ENCODE data around the gene PATE2.

The PATE2 gene

DNA sequence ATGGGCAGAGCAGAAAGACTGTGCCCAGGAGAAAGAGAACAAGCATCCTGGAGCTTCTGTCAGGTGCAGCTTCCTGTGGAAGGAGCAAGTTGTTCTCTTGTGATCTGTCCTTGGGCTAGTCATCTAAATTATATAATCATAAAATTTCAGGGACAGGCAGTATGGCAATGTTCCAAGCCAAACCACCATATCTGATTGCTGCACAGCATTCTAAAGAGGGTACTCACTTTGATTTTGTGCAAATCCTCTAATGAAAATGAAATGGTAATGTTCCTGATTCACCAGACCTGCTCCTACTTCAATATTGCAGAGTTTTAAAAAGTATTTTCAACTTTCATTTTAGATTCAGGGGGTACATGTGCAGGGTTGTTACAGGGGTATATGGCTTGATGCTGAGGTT lies at the start of gene PATE2:
Gene PATE2, minus strand, starts transcription at position 101 of the 400 bp plus-strand sequence. Its CDS starts 55 bp downstream, at position 46.
- no peak for DNase-seq

DNA sequence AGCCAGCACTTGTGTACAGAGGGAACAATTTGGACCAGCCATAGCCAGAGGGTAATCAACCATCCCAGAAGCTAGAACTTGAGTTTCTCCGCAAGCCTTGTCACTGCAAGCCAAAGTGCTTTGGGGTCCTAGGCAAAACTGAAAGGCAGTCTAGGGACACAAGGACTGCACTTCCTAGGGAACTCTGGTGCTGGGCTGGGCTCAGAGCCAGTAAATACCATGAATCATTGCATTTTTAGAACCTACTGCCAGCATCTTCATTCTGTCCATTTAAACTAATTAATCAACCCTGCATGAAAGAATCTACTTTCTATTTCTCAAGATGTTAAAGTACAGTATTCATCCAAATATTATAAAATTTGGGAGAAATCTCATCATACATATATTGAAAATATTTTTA lies 29.3 kb upstream of the PATE2 start:
- DNase-seq: no peak

DNA sequence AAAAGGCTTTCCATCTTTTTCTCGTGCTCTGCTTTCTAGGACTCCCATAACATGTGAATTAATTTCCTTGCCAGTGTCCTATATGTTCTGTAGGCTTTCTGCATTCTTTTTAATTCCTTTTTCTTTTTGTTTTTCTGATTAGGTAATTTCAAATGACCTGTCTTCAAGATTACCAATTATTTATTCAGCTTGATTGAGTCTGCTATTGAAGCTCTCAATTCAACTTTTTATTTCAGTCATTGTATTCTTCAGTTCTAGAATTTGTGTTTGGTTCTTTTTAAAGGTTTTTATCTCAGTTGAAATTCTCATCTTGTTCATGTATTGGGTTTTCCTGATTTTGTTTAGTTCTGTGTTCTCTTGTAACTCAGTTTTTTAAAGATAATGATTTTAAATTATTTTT lies 23.8 kb upstream of the PATE2 start:
- no peak for DNase-seq

DNA sequence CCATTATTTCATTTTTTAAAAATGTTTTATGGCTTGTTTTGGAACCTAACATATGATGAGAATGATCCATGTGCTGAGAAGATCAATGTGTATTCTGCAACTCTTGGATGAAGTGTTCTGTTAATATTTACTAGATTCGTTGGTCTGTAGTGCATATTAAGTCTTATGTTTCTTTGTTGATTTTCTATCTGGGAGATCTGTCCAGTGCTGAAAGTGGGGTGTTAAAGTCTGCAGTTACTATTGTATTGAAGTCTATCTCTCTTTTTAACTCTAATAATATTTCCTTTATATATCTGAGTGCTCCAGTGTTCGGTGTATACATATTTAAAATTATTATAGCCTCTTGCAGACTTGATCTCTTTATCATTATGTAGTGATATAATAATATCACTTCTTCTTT lies 21.2 kb upstream of the PATE2 start:
- DNase-seq: no peak

DNA sequence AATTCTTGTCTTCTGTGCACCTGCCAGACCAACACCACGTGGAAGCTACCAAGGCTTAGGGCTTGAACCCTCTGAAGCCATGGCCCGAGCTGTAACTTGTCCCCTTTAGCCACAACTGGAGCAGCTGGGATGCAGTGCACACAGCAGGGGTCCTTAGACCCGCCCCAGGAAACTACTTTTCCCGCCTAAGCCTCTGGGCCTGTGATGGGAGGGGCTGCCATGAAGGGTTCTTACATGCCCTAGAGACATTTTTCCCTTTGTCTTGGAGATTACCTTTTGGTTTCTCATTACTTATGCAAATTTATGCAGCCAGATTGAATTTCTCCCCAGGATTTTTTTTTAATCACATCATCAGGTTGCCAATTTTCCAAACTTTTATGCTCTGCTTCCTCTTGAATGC lies 19.0 kb upstream of the PATE2 start:
- DNase-seq: no peak

DNA sequence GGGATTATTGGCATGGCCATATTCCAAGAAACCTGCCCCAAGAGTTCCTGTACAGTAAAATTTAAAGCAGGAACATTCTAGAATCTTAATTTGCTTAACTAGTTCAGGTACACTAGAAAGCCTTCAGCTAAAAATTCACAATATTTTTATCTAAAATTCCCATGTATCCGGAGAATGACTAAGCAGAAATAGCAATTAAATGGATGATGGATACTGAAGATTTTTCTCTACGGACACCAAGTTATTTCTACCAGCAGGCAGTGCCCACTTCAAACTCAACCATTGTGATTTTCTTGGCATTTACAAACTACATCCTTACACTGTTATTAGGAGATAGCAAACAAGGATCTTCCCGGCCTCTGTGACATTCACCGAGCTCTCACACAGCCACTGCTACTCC lies 12.2 kb upstream of the PATE2 start:
- DNase-seq: no peak

DNA sequence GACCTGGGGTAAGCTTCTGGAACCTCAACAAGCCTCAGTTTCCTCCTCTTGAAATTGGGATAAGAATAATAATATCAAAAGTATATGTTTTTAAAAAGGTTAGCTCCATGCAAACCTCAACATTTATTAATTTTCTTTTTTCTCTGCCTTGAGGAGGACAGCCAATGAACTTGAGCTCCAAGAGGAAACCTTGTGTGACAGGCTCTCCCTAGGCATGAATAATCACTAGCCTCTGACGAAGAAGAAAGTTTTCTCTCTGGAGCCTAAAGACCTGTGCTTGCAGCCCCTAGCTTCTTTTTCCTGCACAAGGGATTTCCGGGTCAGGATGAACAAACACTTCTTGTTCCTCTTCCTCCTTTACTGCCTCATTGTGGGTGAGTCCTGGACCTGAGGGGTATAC lies 9.2 kb upstream of the PATE2 start, which contains the start of gene PATE3:
Gene PATE3, plus strand, starts transcription at position 301 of the 400 bp plus-strand sequence. Its CDS starts 25 bp downstream, at position 326.
- no peak for DNase-seq

DNA sequence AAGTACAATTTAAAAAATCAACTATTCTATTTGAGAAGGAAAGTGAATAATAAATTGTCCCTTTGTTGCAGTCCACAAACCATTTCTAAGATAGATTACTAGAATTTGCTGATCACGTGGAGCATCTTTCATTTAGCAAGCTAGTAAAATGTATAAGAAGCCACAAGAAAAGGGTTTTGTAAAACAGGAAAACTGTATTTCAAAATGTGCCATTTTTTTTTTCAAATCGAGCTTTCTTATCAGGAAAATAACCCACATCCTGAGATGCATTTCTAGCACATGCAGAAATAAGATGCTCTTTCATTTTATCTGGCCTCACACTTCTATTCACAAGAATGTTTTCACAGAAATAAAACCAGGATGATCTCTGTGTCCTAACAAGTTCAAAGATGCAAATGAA lies 6.0 kb upstream of the PATE2 start:
- DNase-seq: no peak

DNA sequence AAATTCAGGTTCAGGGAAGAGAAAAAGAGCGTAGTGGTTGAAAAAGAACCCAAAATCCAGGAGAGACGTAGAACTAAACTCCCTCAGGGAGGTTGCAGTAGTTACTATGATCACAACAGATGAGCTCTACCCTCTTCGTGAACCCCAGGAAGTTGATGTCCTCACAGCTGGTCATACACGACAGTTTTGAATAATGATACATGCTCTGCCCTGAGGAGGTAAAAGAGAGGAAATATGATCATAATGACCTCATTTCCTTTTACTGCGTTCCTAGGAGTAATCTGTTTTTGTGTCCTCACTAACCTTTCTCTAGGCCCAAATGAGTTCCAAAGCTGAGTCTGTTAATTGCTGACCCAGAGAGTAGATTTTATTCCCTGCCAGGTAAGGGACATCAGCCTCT lies 1.3 kb downstream of the PATE2 start:
- no peak for DNase-seq

DNA sequence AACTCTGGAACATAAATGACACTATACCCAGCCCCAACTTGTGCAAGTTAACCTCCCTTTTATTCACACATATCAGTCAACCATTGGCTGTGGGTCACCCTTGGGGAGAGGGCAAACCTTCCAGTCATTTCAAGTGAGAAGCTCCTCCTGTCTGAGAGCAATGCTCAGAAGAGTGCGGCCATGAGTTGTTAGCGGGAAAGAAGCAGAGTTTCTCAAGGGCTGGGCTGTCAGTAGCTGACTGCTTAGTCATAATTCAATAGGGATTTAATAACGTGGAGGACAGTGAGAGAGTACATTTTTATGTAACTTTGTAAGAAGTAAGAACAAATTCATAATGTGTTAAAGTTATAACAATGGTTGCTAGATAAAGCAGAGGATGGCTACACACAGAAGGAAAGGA lies 5.1 kb downstream of the PATE2 start:
- DNase-seq: no peak

DNA sequence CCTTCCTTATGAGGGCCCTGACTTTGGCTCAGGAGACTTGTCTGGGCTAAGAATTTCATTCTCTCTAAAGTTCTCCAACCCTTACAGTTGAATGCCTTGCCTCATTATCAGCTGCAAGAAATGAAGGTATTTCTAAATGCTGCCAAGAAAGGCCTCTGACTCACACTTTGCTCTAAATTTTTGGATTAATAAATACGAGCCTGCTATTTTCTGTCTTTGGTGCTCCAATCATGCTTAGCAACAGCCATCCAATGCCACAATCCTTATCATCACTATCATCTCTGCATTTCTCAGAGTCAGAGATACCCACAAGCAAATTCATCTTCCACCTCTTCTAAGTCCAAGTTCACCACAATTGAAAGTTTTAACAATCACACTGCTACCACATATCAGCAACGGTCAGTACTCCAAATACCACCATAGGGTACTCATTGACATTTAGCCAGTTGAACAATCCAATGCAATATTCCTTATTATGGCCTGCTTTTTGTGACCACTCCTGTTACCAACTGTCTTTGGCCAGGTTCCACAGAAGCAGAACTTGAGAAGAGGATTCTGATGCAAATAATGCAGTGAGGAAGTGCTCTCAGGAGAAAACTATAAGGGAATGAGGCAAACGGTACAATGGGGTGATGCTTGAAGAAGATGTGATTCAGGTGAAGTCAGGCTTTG lies 5.7 kb downstream of the PATE2 start:
- DNase-seq: no peak

DNA sequence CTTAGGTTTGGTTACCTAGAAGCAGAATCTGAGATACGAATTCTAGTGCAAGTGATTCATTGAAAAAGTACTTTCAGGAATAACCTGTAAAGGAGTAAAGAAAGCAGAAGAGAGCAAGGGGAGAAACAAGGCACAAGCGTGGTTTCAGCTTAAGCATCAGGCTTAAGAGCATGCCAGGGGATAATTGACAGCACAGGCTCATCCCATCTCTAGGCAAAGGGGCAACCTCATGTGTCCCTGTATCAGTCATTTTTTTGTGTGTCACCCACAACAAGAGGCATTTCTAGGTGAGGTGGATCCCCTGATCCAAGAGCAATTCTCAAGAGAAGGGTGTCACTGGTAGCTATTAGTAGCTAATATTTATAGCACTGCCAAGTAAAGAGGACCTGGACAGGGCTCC lies 8.0 kb downstream of the PATE2 start:
- no peak for DNase-seq

DNA sequence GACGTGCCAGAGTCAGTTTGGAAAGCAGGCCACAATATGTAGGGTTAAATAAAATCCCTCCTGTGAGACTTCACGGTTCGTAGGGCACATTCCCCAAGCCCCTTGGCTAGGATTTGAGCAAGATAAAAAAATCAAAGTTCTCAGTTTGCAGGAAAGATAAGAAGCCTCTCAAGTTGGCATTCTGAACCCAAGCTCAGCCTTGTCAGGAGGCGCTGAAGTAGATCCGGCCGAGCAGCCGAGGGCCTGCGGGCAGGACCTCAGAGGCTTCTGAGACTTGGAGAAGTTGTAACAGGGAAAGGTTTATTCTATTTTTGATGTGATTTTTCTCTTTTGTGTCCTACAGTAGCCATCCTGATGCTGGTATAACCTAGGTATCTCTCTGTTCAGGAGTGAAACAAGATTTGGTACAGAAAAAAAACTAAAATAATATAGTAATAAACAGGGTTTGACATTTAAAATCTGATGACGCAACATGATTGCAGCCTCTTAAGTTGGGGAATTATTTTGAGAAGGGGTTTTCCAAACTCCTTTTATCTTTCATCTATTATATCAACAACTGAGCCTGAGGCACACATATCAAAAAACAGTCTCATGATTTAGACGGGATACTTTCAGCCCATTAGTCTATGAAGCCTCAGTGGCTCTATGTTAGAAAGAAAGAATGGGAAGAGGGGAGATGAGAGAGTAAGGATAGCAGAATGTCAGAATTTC lies 10.1 kb downstream of the PATE2 start:
- DNase-seq: no peak

DNA sequence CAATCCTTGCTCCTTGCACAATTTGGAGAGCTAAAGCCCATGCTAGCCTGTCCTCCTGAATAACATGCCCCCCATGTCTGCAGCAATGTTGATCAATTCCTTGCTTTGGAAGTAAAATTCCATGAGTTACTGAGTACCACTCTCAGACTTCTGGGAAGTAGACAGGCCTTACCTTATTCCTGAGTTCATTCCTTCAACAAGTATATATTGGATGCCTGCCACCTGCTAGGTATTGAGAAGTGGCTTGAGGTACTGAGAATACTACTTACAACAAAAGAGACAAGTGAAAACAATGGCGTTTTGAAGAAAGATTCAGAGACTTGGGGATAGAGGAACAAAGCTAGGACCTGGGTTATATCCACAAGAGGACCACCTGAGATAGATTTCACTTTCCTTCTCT lies 12.4 kb downstream of the PATE2 start:
- no peak for DNase-seq

DNA sequence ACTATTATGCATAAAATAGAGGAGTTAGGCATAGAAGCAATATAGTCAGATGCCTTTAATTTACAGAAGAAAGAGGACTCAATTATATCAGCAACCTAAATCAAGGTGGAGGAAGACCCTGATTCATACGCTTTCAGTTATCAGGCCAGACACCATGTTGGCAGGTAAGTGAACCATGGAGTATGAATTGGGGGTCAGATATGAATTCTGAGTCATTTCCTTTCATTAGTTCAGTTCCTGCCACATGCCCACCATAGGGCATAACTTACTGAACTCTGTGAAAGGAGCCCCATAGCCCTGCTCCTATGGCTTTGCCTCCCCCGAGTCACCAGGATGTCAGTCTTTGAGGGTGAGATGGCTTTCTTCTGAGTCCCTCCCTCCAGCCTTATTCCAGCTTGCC lies 15.1 kb downstream of the PATE2 start:
- no peak for DNase-seq

DNA sequence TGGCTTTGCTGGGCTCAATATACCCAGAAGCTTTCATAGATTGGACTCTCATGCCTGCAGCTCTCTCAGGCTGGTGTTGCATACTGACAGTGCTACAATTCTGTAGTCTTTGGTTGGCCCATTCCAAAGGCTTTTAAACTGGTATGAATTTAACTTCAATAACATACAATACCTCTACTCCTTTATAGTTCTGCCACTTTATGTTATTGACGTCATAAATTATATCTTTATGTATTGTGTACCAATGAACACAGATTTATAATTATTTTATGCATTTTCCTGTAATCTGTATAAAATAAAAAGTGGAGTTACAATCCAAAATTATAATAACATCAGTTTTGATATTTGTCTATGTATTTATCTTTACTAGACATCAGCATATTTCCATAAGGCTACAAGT lies 16.2 kb downstream of the PATE2 start:
- DNase-seq: no peak

DNA sequence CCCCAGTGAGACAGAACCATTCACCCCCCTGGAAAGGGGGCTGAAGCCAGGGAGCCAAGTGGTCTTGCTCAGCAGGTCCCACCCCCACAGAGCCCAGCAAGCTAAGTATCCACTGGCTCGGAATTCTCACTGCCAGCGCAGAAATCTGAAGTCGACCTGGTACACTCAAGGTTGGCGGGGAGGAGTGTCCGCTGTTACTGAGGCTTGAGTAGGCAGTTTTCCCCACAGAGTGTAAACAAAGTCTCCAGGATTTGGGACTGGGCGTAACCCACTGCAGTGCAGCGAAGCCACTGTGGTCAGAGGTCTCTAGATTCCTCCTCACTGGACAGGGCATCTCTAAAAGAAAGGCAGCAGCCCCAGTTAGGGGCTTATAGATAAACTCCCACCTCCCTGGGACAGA lies 22.6 kb downstream of the PATE2 start:
- DNase-seq: no peak

DNA sequence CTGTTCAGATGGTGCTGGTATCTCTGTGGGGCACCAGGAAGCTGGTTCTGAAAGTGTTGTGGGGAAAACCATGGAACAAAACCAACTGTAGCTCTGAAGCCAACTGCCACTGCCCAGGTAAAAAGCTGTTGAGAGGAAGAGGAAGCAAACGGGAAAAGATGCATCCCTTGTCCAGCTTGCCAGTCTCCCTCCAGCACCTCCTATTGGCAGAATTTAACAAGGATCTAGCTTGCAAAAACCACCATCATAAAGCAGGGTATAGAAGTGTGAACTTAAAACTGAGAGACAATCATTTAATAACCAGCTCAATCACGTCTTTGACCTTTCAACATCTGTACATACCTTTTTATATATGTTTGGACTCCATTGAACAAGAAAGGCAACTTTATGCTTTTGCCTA lies 28.0 kb downstream of the PATE2 start:
- no peak for DNase-seq

DNA sequence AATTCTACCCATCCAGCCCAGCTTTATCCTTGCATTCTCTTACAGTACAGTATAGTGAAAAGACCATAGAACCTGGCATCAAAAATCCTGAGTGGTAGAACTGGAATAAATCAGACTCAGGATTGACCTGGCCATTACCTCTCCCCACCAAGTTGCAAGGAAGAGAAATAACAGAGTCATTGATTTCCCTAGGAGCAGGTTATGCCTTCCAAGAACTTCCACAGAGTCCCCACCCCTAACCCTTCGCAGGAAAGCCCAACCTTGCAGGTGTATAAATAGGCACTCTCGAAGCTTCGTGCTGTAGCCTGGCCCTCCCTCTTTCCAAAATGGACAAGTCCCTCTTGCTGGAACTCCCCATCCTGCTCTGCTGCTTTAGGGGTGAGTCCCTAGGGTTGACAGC lies 32.6 kb downstream of the PATE2 start, which contains the start of gene PATE1:
Gene PATE1, plus strand, starts transcription at position 301 of the 400 bp plus-strand sequence. Its CDS starts 26 bp downstream, at position 327.
- no peak for DNase-seq

DNA sequence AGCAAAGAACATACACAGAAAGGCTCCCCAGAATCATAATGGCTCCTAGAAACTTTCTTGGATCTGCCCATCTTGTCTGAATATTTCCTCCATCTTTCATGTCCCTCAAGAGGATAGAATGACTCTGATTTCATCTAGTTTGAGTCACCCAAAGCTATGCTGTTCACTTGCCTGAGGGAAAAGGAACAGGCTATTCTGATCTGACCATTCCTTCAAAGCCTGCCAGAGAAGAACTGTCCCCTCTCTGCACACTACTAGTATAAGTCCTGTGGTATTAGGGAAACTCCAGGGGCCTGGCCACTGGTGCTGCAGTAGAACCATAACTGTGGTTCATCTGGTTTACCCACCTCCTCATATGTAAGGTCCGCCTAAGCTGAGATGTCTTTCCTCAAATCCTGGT lies 34.9 kb downstream of the PATE2 start:
- no peak for DNase-seq

DNA sequence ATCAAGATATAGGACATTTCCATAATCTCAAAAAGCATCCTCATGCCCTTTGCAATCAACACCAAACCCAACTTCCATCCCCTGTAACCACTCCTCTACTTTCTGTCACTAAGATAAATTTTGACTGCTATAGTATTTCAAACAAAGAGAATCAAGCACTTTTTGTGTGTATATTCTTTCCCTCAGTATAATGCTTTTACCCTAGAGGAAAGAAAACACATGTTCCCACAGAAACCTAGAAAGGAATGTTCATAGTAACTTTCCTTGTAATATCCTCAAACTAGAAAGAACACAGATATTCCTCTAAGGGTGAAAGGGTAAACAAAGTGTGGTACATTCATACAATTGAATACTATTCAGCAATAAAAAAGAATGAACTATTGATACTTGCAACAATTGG lies 38.0 kb downstream of the PATE2 start:
- no peak for DNase-seq

DNA sequence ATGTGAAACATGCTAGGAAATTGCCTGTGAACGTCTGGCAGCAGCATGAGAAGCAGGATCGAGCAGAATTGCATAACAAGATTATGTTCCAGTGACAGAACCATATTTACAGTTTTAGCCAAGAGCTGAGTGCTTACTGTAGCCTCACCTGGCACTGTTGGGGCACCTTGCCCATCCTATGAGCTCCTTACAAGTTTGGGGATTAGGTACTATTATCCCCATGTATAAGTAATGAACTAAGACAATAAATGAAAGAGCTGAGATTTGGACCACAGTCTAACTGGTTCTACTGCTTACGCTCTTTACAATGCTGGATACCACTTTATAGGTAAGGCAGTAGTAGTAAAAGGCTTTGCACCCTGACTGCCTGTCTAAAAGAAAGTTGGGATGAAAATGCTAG lies 49.7 kb downstream of the PATE2 start:
- DNase-seq: no peak

Measured in NCI-H1092 treated with DMSO at 0.1 percent for 48 hours (cell line).